Gastroesophageal sphincter (tissue), 4 donors: ENCODE measurements around the gene ZSWIM4. TPM values are rescaled to one million over a fixed set of nuclear protein-coding genes. Genes with fewer than 3 reads are reported as not detected.

Source experiments
- ATAC-seq: fragments of 150-250 bp; one replicate; pipeline ENCODE4 v1.9.1; 2016; ENCODE audit warnings: mild to moderate bottlenecking, moderate library complexity
- H3K27ac ChIP-seq, 4 donors: fragments of 200-600 bp; sonication (generic) in 3 of 4; 1 replicate in 3 of 4; 2 replicates in 1 of 4; pipeline ENCODE4 v1.5.1; 2016 to 2019
- H3K27me3 ChIP-seq: fragments of 200-600 bp; sonication (generic); one replicate; pipeline ENCODE4 v1.5.1; 2019
- H3K36me3 ChIP-seq, 2 donors: fragments of 200-600 bp; sonication (generic); one replicate each; pipeline ENCODE4 v1.5.1; 2019; ENCODE audit warnings: control low read depth in 1 of 2
- H3K4me1 ChIP-seq, 3 donors: fragments of 200-600 bp; sonication (generic); 1 replicate in 2 of 3; 2 replicates in 1 of 3; pipeline ENCODE4 v1.5.1; 2016 to 2019; ENCODE audit warnings: control low read depth in 2 of 3
- H3K4me3 ChIP-seq, 2 donors: fragments of 200-600 bp; sonication (generic); one replicate each; pipeline ENCODE4 v1.5.1; 2019; ENCODE audit warnings: mild to moderate bottlenecking in 1 of 2, moderate library complexity in 1 of 2
- H3K9me3 ChIP-seq, 3 donors: fragments of 200-600 bp; sonication (generic); one replicate each; pipeline ENCODE4 v1.5.1; 2017 to 2019; ENCODE audit warnings: control low read depth in 2 of 3
- CTCF ChIP-seq, 4 experiments: fragments of 200-600 bp in 2 of 4; fragments of 450-650 bp in 2 of 4; sonication (generic) in 1 of 4; IDR thresholded peaks; one replicate each; pipeline ENCODE4 v1.5.1; 2017 to 2019; ENCODE audit warnings: antibody characterized with exemption in 4 of 4, mild to moderate bottlenecking in 2 of 4, moderate library complexity in 2 of 4
- EP300 ChIP-seq: sonication (generic); formaldehyde crosslinking; IDR thresholded peaks from one replicate; pipeline ENCODE4 v1.6.1; 2017; ENCODE audit warnings: antibody characterized with exemption, mild to moderate bottlenecking
- POLR2A ChIP-seq, 2 donors: fragments of 450-650 bp; IDR thresholded peaks; one replicate each; pipeline ENCODE4 v1.6.1; 2017; ENCODE audit warnings: antibody characterized with exemption in 2 of 2, mild to moderate bottlenecking in 2 of 2, moderate library complexity in 1 of 2
- POLR2AphosphoS5 ChIP-seq: sonication (generic); formaldehyde crosslinking; IDR thresholded peaks from one replicate; pipeline ENCODE4 v1.6.1; 2017; ENCODE audit warnings: antibody characterized with exemption
- WGBS, 2 donors: methylation state at CpG; one replicate each; pipeline ENCODE4 v1.1.5; 2018; ENCODE audit warnings: low coverage in 1 of 2; 5-methylcytosine and 5-hydroxymethylcytosine counted together
- total RNA-seq, 4 donors: library from RNA; depleted of rRNA; stranded (reverse); fragments of >200 nt; gene quantifications; one replicate each; pipeline ENCODE4 v1.1.0, GENCODE V29; 2016

ZSWIM4 gene
- total RNA-seq, 4 donors from 2014 or later, result 3.9 to 9.2 (median 4.2) TPM

- WGBS, 2 donors, result 90 to 100% methylated on average over 3 to 6 of the region's 9 CpGs
- Histone ChIP-seq H3K4me3 (no peak overlapping the region), H3K27me3 (no peaks in the 10 kb centered on the region), H3K36me3 (peaks cover 0 to 100% of the 10 kb centered on the region in 2 donors), H3K9me3 (no peaks in the 10 kb centered on the region), H3K27ac (no peak overlapping the region), H3K4me1 (no peaks in the 10 kb centered on the region)
- TF ChIP-seq EP300 (no peak), CTCF (IDR thresholded peaks at IDR 0.05) (no peak), POLR2AphosphoS5 (no peak), POLR2A (IDR thresholded peaks at IDR 0.05) (no peak)
- ATAC-seq, result no peak
Observed at GRCh38 chr19:13756210-13756609, 39.0 kb upstream of the ZSWIM4 start.

- Histone ChIP-seq H3K9me3 (no peaks in the 10 kb centered on the region), H3K36me3 (peaks cover 0 to 100% of the 10 kb centered on the region in 2 donors), H3K4me3 (no peak overlapping the region), H3K27ac (no peak overlapping the region), H3K4me1 (no peaks in the 10 kb centered on the region), H3K27me3 (no peaks in the 10 kb centered on the region)
- ATAC-seq, result no peak
- 73 to 86% methylated on average over 7 of the region's 15 CpGs for WGBS, 2 donors
- TF ChIP-seq POLR2A (IDR thresholded peaks at IDR 0.05), result no peak
- no peak for TF ChIP-seq POLR2AphosphoS5
- TF ChIP-seq EP300, result no peak
- no peak for TF ChIP-seq CTCF (IDR thresholded peaks at IDR 0.05)
Observed at GRCh38 chr19:13757805-13758772, 37.2 kb upstream of the ZSWIM4 start.

GRCh38 chr19:13758795-13759194 lies 36.4 kb upstream of the ZSWIM4 start:
- H3K36me3 ChIP-seq, result peaks cover 0 to 98% of the 10 kb centered on the region in 2 donors
- H3K27ac ChIP-seq, result no peak overlapping the region
- TF ChIP-seq CTCF (IDR thresholded peaks at IDR 0.05) (no peak), EP300 (no peak), POLR2A (IDR thresholded peaks at IDR 0.05) (no peak), POLR2AphosphoS5 (no peak)
- H3K4me3 ChIP-seq, result no peak overlapping the region
- WGBS, 2 donors, result 100% methylated on average over 1 of the region's 24 CpGs; no CpG with 5 or more reads in 1 of the 2 donors
- H3K9me3 ChIP-seq, result no peaks in the 10 kb centered on the region
- ATAC-seq, result no peak
- H3K4me1 ChIP-seq, result peaks cover 0 to 6% (median 0%) of the 10 kb centered on the region in 3 donors
- H3K27me3 ChIP-seq, result no peaks in the 10 kb centered on the region

GRCh38 chr19:13761423-13761822 lies 33.8 kb upstream of the ZSWIM4 start:
- H3K36me3 ChIP-seq, result peaks cover 0 to 71% of the 10 kb centered on the region in 2 donors
- WGBS, 2 donors, result 67 to 92% methylated on average over 2 to 7 of the region's 8 CpGs

More at GRCh38 chr19:13761423-13761822, 33.8 kb upstream of the ZSWIM4 start:
- Histone ChIP-seq H3K9me3 (no peaks in the 10 kb centered on the region), H3K4me3 (no peak overlapping the region), H3K27me3 (no peaks in the 10 kb centered on the region), H3K4me1 (peaks cover 0 to 24% (median 0%) of the 10 kb centered on the region in 3 donors), H3K27ac (no peak overlapping the region)
- ATAC-seq, result no peak
- TF ChIP-seq EP300 (no peak), POLR2AphosphoS5 (no peak), POLR2A (IDR thresholded peaks at IDR 0.05) (no peak), CTCF (IDR thresholded peaks at IDR 0.05) (no peak)
